ENCODE results near the gene RTP5. TPM values are rescaled to one million over a fixed set of nuclear protein-coding genes. Genes with fewer than 3 reads are reported as not detected.

RTP5 gene
- total RNA-seq, 1 experiment from 2014 or later: not detected

GRCh38 chr2:241864850-241865213 lies 4.7 kb upstream of the RTP5 start:
- H4K20me1 ChIP-seq (ENCODE audit: insufficient read depth, low read depth, low read length): no peaks in the 10 kb centered on the region
- H3K79me2 ChIP-seq (ENCODE audit: low read length): no peaks in the 10 kb centered on the region
- H3K4me1 ChIP-seq (ENCODE audit: low read length): peaks cover 9% of the 10 kb centered on the region
- no peaks in the 10 kb centered on the region for H3K9me2 ChIP-seq (replicated peaks; ENCODE audit: insufficient read depth, low read length)
- H2AFZ ChIP-seq (ENCODE audit: low read length): no peak overlapping the region
- H3K27ac ChIP-seq (ENCODE audit: low read length): no peak overlapping the region
- H3K4me3 ChIP-seq (ENCODE audit: low read length): no peak overlapping the region
- H3K27me3 ChIP-seq (ENCODE audit: low read length): no peaks in the 10 kb centered on the region
- H3K4me2 ChIP-seq (ENCODE audit: low read depth, low read length, poor library complexity, severe bottlenecking): no peak overlapping the region
- DNase-seq: no peak
- no peak overlapping the region for H3K9ac ChIP-seq (ENCODE audit: low read length)
- peaks cover 6% of the 10 kb centered on the region; the same call in 1 of the 2 replicates for H3K9me3 ChIP-seq (ENCODE audit: low read length)
- no peaks in the 10 kb centered on the region for H3K36me3 ChIP-seq (ENCODE audit: insufficient read depth, low read length)

- Histone ChIP-seq H3K27me3 (ENCODE audit: low read length) (no peaks in the 10 kb centered on the region), H4K20me1 (ENCODE audit: insufficient read depth, low read depth, low read length) (no peaks in the 10 kb centered on the region), H3K27ac (ENCODE audit: low read length) (no peak overlapping the region), H3K9me3 (ENCODE audit: low read length) (peaks cover 6% of the 10 kb centered on the region; the same call in 1 of the 2 replicates), H3K4me1 (ENCODE audit: low read length) (peaks cover 3% of the 10 kb centered on the region), H3K36me3 (ENCODE audit: insufficient read depth, low read length) (no peaks in the 10 kb centered on the region), H3K79me2 (ENCODE audit: low read length) (no peaks in the 10 kb centered on the region), H3K4me2 (ENCODE audit: low read depth, low read length, poor library complexity, severe bottlenecking) (no peak overlapping the region), H3K9ac (ENCODE audit: low read length) (no peak overlapping the region), H3K9me2 (replicated peaks; ENCODE audit: insufficient read depth, low read length) (no peaks in the 10 kb centered on the region), H2AFZ (ENCODE audit: low read length) (no peak overlapping the region), H3K4me3 (ENCODE audit: low read length) (no peak overlapping the region)
- no peak for DNase-seq
Measured at GRCh38 chr2:241865416-241865956, 4.0 kb upstream of the RTP5 start.

- Histone ChIP-seq H3K79me2 (ENCODE audit: low read length) (no peaks in the 10 kb centered on the region), H3K27me3 (ENCODE audit: low read length) (no peaks in the 10 kb centered on the region), H3K27ac (ENCODE audit: low read length) (no peak overlapping the region), H3K4me2 (ENCODE audit: low read depth, low read length, poor library complexity, severe bottlenecking) (no peak overlapping the region), H3K9me3 (ENCODE audit: low read length) (peaks cover 6% of the 10 kb centered on the region; the same call in 1 of the 2 replicates), H3K4me3 (ENCODE audit: low read length) (no peak overlapping the region), H2AFZ (ENCODE audit: low read length) (no peak overlapping the region), H3K36me3 (ENCODE audit: insufficient read depth, low read length) (no peaks in the 10 kb centered on the region), H3K9me2 (replicated peaks; ENCODE audit: insufficient read depth, low read length) (no peaks in the 10 kb centered on the region), H3K4me1 (ENCODE audit: low read length) (no peaks in the 10 kb centered on the region), H4K20me1 (ENCODE audit: insufficient read depth, low read depth, low read length) (no peaks in the 10 kb centered on the region), H3K9ac (ENCODE audit: low read length) (no peak overlapping the region)
- no peak for DNase-seq
Measured at GRCh38 chr2:241865957-241866789, 3.4 kb upstream of the RTP5 start.

GRCh38 chr2:241866790-241867645 lies 2.5 kb upstream of the RTP5 start:
- Histone ChIP-seq H3K4me1 (ENCODE audit: low read length) (no peaks in the 10 kb centered on the region), H3K9me3 (ENCODE audit: low read length) (peaks cover 6% of the 10 kb centered on the region; the same call in 1 of the 2 replicates), H3K79me2 (ENCODE audit: low read length) (no peaks in the 10 kb centered on the region), H2AFZ (ENCODE audit: low read length) (no peak overlapping the region), H3K36me3 (ENCODE audit: insufficient read depth, low read length) (no peaks in the 10 kb centered on the region), H3K4me2 (ENCODE audit: low read depth, low read length, poor library complexity, severe bottlenecking) (no peak overlapping the region), H3K27ac (ENCODE audit: low read length) (no peak overlapping the region), H3K4me3 (ENCODE audit: low read length) (no peak overlapping the region), H3K9ac (ENCODE audit: low read length) (no peak overlapping the region), H3K9me2 (replicated peaks; ENCODE audit: insufficient read depth, low read length) (no peaks in the 10 kb centered on the region), H3K27me3 (ENCODE audit: low read length) (no peaks in the 10 kb centered on the region), H4K20me1 (ENCODE audit: insufficient read depth, low read depth, low read length) (no peaks in the 10 kb centered on the region)
- no peak for DNase-seq

DNA sequence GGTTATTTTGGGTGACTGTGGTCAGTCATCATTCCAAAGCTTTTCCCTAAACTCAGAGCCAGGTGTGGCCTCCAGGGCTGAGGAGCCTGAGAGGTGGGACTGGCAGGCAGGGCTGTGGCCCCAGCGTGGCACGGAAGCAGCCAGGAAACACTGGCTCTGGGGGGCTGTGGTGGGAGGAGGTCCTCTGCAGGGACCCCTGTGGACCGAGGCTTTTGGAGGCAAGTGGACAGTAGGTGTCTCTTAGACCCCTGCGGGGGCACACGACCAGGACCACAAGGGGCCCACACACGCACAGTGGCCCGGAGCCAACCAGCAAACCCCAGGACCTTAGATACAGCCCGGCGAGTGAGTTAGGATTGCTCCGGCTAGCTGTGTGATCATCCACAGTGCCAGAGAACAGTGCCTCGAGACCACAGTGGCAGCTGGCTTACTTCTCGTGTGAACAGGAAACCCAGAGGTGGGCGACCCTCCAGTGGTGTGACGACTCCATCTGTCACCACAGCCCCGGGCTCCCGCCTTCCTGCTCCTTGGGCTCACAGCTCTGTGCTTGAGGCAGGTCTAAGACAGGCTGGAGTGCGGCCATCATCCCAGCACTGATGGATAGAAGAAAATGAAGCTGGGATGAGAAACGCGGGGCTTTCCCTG lies 1.6 kb upstream of the RTP5 start:
- Histone ChIP-seq H3K4me1 (ENCODE audit: low read length) (no peaks in the 10 kb centered on the region), H3K4me3 (ENCODE audit: low read length) (no peak overlapping the region), H3K27me3 (ENCODE audit: low read length) (no peaks in the 10 kb centered on the region), H3K9me3 (ENCODE audit: low read length) (peaks cover 6% of the 10 kb centered on the region; the same call in 1 of the 2 replicates), H3K9me2 (replicated peaks; ENCODE audit: insufficient read depth, low read length) (no peaks in the 10 kb centered on the region), H3K27ac (ENCODE audit: low read length) (no peak overlapping the region), H3K4me2 (ENCODE audit: low read depth, low read length, poor library complexity, severe bottlenecking) (no peak overlapping the region), H3K79me2 (ENCODE audit: low read length) (no peaks in the 10 kb centered on the region), H4K20me1 (ENCODE audit: insufficient read depth, low read depth, low read length) (no peaks in the 10 kb centered on the region), H2AFZ (ENCODE audit: low read length) (no peak overlapping the region), H3K36me3 (ENCODE audit: insufficient read depth, low read length) (no peaks in the 10 kb centered on the region), H3K9ac (ENCODE audit: low read length) (no peak overlapping the region)
- no peak for DNase-seq

- H3K36me3 ChIP-seq (ENCODE audit: insufficient read depth, low read length): no peaks in the 10 kb centered on the region
- no peaks in the 10 kb centered on the region for H3K4me1 ChIP-seq (ENCODE audit: low read length)
- no peaks in the 10 kb centered on the region for H3K27me3 ChIP-seq (ENCODE audit: low read length)
- H3K9me2 ChIP-seq (replicated peaks; ENCODE audit: insufficient read depth, low read length): no peaks in the 10 kb centered on the region
- no peak overlapping the region for H3K9ac ChIP-seq (ENCODE audit: low read length)
- H3K4me3 ChIP-seq (ENCODE audit: low read length): no peak overlapping the region
- H3K27ac ChIP-seq (ENCODE audit: low read length): no peak overlapping the region
- H2AFZ ChIP-seq (ENCODE audit: low read length): no peak overlapping the region
- H3K79me2 ChIP-seq (ENCODE audit: low read length): no peaks in the 10 kb centered on the region
- H4K20me1 ChIP-seq (ENCODE audit: insufficient read depth, low read depth, low read length): no peaks in the 10 kb centered on the region
- no peak for DNase-seq
- H3K4me2 ChIP-seq (ENCODE audit: low read depth, low read length, poor library complexity, severe bottlenecking): no peak overlapping the region
- peaks cover 6% of the 10 kb centered on the region; the same call in 1 of the 2 replicates for H3K9me3 ChIP-seq (ENCODE audit: low read length)
Measured at GRCh38 chr2:241868661-241869081, 858 bp upstream of the RTP5 start.

- H3K9me3 ChIP-seq (ENCODE audit: low read length): no peaks in the 10 kb centered on the region
- no peaks in the 10 kb centered on the region for H4K20me1 ChIP-seq (ENCODE audit: insufficient read depth, low read depth, low read length)
- no peaks in the 10 kb centered on the region for H3K79me2 ChIP-seq (ENCODE audit: low read length)
- no peak overlapping the region for H2AFZ ChIP-seq (ENCODE audit: low read length)
- no peak overlapping the region for H3K4me3 ChIP-seq (ENCODE audit: low read length)
- H3K27me3 ChIP-seq (ENCODE audit: low read length): no peaks in the 10 kb centered on the region
- H3K9me2 ChIP-seq (replicated peaks; ENCODE audit: insufficient read depth, low read length): no peaks in the 10 kb centered on the region
- DNase-seq: no peak
- H3K4me1 ChIP-seq (ENCODE audit: low read length): no peaks in the 10 kb centered on the region
- H3K9ac ChIP-seq (ENCODE audit: low read length): no peak overlapping the region
- H3K36me3 ChIP-seq (ENCODE audit: insufficient read depth, low read length): no peaks in the 10 kb centered on the region
- H3K27ac ChIP-seq (ENCODE audit: low read length): no peak overlapping the region
- H3K4me2 ChIP-seq (ENCODE audit: low read depth, low read length, poor library complexity, severe bottlenecking): no peak overlapping the region
Measured at GRCh38 chr2:241870081-241870541, 582 bp downstream of the RTP5 start.

All from Karpas-422 (cell line).